ENCODE measurements around the gene PSME2. TPM values are rescaled to one million over a fixed set of nuclear protein-coding genes. Genes with fewer than 3 reads are reported as not detected.

The PSME2 gene
- total and polyA plus RNA-seq, 2 of the 13 experiments (the other 11 are each of a cell fraction or from before 2014, with no cell fraction given) = 332 to 716 TPM

DNA sequence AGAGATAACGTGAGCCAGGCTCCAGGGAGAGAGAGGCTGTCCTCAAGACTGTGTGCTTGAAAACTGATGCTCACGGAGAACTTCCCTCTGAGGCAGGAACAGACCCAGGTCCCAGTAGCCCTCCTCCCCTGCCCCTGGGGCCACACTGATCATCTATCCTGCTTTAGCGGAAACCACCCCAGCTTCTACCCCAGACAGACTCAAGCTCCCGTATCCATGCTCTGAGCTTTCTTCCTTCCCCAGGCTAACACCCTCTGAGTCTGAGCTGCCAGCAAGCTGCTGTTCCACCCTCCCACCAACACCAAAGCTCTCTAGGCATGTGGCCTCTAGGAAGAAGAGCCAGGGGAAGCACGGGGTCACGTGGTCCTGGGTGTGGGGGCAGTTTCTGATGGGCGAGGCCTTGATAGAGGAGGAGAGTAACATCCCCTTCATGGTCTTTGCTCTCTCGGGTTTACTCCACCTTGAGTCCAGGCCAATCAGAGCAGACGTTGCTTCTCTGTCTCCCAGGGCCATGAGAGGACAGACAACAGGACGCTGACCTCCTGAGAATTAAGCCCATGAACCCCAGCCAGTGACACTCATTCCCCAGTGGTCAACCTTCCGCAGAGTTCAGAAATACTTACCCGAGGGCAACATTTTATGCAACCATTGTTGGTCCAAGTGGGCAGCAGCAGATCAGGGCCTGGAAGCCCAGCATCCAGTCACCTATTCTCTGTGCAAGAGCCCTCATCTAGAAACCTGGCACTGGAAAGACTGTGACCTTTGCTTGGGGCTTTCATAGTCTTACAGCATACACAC, 50.9 kb downstream of the PSME2 start (continued):
- TF ChIP-seq, protein P1, sequence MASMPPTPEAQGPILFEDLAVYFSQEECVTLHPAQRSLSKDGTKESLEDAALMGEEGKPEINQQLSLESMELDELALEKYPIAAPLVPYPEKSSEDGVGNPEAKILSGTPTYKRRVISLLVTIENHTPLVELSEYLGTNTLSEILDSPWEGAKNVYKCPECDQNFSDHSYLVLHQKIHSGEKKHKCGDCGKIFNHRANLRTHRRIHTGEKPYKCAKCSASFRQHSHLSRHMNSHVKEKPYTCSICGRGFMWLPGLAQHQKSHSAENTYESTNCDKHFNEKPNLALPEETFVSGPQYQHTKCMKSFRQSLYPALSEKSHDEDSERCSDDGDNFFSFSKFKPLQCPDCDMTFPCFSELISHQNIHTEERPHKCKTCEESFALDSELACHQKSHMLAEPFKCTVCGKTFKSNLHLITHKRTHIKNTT (CRISPR knock-in tag; IDR thresholded peaks at IDR 0.05) = no peak
- peak; percentile 88; the same call in 1 of the 2 replicates for TF ChIP-seq ZIK1 (CRISPR knock-in tag; IDR thresholded peaks at IDR 0.05; ENCODE audit: borderline replicate concordance, low read depth)
- TF ChIP-seq CSRNP1 (CRISPR knock-in tag; IDR thresholded peaks at IDR 0.05) = peak; percentile 98
- TF ChIP-seq, protein P2, sequence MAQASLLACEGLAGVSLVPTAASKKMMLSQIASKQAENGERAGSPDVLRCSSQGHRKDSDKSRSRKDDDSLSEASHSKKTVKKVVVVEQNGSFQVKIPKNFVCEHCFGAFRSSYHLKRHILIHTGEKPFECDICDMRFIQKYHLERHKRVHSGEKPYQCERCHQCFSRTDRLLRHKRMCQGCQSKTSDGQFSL (CRISPR knock-in tag; IDR thresholded peaks at IDR 0.05) = peak; percentile 50; the same call in 1 of the 2 replicates
- no peak for TF ChIP-seq ARNT (IDR thresholded peaks at IDR 0.05)
- TF ChIP-seq ZNF672 (CRISPR knock-in tag; IDR thresholded peaks at IDR 0.05) = no peak
- TF ChIP-seq ZSCAN25 (CRISPR knock-in tag; IDR thresholded peaks at IDR 0.05) = peak; percentile 94
- no peak for TF ChIP-seq ZNF607 (CRISPR knock-in tag; IDR thresholded peaks at IDR 0.05; ENCODE audit: borderline replicate concordance)
- peak; percentile 99 for TF ChIP-seq DMAP1 (CRISPR knock-in tag; IDR thresholded peaks at IDR 0.05)
- no peak for TF ChIP-seq ZNF224 (CRISPR knock-in tag; IDR thresholded peaks at IDR 0.05)
- TF ChIP-seq GABPB1 (CRISPR knock-in tag; IDR thresholded peaks at IDR 0.05) = peak; percentile 80
- peak; percentile 55; the same call in 1 of the 2 replicates for TF ChIP-seq ARHGAP35 (CRISPR knock-in tag; IDR thresholded peaks at IDR 0.05; ENCODE audit: borderline replicate concordance)
- no peak for TF ChIP-seq ZBTB39 (CRISPR knock-in tag; IDR thresholded peaks at IDR 0.05)
- TF ChIP-seq MED8 (CRISPR knock-in tag; IDR thresholded peaks at IDR 0.05; ENCODE audit: insufficient replicate concordance) = peak; percentile 98
- TF ChIP-seq RFX3 (CRISPR knock-in tag; IDR thresholded peaks at IDR 0.05) = peak; percentile 50
- TF ChIP-seq SAP130 (CRISPR knock-in tag; IDR thresholded peaks at IDR 0.05; ENCODE audit: low read depth) = peak; percentile 100
- TF ChIP-seq MED13 (CRISPR knock-in tag; IDR thresholded peaks at IDR 0.05) = no peak; the same call in 1 of the 2 replicates
- peak; percentile 77; the same call in 1 of the 2 replicates for TF ChIP-seq ZNF768 (CRISPR knock-in tag; IDR thresholded peaks at IDR 0.05)
- no peak for TF ChIP-seq ZFP36L1 (CRISPR knock-in tag; IDR thresholded peaks at IDR 0.05)
- TF ChIP-seq ELK4 (CRISPR knock-in tag; IDR thresholded peaks at IDR 0.05; ENCODE audit: borderline replicate concordance) = no peak; the same call in 1 of the 2 replicates
- 0 out of 2 replicates have a peak, but pooled peaks have one; percentile 87 for TF ChIP-seq ZBTB44 (CRISPR knock-in tag; IDR thresholded peaks at IDR 0.05)
- no peak for TF ChIP-seq ZNF501 (CRISPR knock-in tag; IDR thresholded peaks at IDR 0.05)
